Epidermal melanocyte (primary cell): ENCODE measurements around the gene PRDM2.

Experiments
- DNase-seq: peaks from one replicate; pipeline ENCODE4 v3.0.0; 2011; ENCODE audit warnings: low spot score; ENCODE audit not compliant: insufficient read length

PRDM2 gene

DNA sequence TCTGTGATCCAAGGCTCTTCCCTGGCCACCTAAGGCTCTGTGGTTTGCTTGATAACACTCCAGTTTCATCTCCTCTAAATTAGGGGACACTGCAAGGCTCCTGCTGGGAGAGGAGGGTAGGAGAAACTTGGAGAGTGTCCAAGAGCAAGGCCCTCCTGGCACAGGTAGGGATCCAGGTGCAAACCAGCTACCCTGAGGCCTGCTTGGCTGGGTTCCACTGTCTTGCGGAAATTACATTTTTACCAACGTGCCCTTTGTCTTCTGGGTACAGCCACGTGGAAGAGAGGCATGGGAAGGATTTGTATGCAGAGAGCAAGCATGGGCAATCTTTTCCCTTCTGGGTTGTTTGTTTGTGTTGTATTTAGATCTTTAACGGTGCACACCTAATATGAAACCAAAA, 132.5 kb downstream of the PRDM2 start:
- DNase-seq = no peak

DNA sequence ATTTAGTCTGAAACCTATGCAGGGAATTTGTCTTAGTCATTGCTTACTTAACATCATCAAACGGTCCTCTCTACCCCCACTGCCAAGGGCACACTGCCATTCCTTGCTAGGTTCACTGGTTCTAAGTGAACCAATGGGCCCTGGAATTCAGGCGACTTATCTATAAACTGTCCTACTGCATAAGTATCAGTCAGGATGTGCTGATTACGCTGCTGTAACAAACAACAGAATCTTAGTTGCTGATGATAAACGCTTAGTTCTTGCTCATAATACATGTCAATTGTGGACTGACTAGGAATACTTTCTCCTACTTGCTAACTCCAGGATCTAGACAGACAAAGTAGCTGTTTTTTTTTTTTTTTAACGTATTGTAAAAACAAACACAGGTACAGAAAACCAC, 136.1 kb downstream of the PRDM2 start:
- DNase-seq = no peak

DNA sequence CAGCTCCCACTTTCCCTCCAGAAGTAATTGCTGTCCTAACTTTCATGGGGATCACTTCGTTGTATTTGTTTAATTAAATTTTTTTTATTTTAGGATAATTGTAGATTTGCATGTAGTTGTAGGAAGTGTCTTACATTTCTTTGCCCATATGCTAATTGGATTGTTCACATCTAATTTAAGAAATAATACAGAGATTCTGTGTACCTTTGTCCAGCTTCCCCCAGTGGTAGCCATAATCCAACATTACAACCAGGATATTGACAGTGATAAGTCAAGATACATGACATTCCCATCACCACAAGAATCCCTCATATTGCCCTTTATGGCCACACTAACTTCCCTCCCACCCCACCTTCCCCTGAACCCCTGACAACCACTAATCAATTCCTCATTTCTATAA, 136.6 kb downstream of the PRDM2 start:
- no peak for DNase-seq

DNA sequence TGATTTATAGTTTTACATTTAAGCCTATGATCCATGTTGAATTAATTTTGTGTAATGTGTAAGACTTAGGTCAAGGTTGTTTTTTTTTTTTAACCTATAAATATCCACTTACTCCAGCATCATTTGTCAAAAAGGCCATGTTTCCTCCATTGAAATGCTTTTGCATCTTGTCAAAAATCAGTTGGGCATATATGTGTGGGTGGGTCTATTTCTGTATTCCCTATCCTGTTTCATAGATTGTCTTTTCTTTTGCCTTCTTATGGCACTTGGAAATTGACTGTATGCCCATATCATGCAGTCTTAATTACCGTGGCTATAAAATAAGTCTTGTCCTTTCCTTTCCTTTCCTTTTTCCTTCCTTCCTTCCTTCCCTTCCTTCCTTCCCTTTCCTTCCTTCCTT, 138.2 kb downstream of the PRDM2 start:
- no peak for DNase-seq

DNA sequence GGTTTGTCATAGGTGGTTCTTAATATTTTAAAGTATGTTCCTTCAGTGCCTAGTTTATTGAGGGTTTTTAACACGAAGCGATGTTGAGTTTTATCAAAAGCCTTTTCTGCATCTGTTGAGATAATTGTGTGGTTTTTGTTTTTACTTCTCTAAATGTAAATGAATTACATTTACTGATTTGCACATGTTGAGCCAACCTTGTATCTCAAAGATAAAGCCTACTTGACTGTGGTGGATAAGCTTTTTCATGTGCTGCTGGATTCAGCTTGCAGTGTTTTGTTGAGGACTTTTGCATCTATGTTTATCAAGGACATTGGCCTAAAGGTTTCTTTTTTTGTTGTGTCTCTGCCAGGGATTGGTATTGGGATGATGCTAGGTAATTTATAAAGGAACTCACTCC, 142.5 kb downstream of the PRDM2 start:
- DNase-seq = no peak

DNA sequence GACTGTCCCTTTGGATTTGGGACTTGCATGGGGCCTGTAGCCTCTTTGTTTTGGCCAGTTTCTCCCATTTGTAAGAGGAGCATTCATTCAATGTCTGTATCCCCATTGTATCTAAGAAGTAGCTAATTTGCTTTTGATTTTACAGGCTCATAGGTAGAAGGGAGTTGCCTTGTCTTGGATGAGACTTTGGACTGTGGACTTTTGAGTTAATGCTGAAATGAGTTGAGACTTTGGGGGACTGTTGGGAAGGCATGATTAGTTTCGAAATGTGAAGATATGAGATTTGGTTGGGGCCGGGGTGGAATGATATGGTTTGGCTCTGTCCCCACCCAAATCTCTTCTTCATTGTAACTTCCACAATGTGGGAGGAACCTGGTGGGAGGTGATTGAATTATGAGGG, 151.7 kb downstream of the PRDM2 start:
- DNase-seq = no peak

DNA sequence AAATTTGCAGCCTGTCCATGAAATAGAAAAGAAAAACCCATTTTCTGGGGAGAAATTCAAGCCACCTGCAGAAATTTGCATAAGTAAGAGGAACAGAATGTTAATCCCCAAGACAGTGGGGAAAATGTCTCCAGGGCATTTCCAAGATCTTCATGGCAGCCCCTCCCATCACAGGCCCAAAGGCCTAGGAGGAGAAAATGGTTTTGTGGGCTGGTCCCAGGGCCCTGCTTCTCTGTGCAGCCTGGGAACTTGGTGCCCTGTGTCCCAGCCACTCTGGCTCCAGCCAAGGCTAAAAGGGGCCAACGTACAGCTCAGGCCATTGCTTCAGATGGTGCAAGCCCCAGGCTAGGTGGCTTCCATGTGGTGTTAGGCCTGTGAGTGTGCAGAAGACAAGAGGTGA, 155.6 kb downstream of the PRDM2 start:
- no peak for DNase-seq

DNA sequence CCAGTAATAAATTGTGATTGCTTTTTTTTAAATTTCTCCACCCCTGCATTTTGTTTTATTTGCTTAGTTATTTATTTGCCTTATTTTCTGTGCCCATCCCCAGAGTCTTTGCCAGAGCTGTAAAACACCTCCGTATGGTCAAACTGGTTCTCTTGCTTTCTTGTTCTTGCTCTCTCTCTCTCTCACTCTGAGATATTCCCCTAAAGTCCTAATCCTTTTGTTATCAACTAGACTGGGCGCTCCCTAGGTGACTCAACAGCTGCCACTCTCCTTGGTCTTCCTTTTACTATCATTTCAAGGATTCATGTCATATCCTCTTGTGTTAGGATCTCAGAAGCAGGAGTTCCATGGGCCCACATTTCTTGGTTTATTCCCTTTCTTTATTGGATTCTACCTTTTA, 160.0 kb downstream of the PRDM2 start:
- no peak for DNase-seq

DNA sequence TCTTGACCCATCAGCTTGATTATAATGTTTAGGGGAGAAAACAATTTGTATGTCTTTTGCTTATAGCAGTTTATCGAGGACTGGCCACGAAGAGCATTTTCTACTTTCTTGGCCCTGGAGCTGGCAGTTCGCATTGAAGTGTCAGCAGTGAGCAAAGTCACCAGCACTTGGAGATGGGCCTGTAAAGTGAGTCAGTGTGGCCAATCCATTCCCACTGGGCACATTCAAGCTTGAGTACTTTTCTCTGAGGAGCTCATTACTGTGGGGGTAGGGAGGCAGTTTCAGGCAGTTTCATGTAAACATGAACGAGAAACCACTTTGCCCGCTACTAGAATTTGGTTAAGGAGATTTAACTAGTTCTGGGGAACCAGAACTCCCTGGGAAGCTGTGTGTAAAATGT, 164.8 kb downstream of the PRDM2 start:
- DNase-seq = no peak

DNA sequence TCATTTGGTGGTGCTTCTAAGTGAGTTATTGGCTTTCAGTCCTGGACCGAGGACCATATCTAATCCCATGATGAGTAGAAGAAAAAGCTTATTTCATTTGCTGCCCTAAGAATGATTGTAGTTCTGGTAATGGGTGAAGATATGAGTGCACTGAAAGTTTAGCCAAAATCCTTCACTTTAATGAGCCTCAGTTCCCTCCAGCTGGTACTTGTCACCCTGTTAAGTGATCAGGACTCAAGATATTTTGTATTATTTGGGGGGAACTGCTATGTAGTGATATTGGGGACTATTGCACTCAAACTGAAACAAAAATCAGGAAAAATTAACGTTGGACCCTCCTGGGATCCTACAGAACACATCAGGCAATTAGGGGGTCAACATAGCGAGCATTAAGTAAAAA, 165.9 kb downstream of the PRDM2 start:
- DNase-seq = no peak

DNA sequence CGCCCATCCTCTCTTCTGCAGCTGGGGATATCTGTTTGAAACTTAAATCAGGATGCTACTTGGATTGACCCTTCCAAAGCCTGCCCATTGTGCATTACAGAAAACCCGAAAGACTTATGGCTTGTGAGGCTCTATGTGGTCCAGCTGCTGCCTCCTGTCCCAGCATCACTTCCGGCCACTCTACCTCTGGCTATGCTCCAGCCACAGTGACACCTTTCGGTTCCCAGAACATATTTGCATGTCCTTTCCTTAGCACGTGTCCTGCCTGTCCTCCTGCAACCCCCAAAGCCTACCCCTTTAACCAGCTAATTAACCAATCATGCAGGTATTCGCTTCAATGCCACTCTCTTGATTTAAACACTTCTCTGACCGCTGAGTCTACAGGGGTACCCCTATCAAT, 167.6 kb downstream of the PRDM2 start:
- no peak for DNase-seq

DNA sequence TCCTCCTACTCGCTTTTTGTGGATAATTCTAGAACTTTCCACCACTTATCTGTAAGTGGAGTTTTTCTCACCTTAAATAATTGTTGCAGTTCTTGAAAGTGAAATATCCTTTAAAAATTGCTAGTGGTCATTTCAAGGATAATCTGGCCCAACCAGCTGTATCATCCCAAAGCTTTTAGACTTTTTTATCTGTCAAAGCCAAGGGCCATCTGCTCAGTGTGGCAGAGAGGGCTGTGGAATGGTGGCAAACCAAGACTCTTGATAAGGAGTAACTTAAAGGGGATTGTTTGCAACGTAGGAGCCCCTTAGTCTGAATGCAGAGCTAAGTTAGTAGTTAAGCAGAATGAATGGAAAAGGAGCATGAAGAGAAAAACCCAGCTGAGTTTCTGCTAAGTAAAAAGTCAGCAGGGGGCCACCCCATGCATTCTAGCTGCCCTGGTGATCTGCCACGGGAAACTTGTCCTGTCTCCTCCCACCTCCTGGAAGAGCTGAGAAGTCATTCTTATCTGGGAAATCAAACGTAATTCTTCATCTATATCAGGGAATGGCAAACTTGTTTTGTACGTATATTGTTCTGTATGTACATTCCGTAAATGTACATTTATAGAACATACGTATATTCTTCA, 169.3 kb downstream of the PRDM2 start:
- no peak for DNase-seq

DNA sequence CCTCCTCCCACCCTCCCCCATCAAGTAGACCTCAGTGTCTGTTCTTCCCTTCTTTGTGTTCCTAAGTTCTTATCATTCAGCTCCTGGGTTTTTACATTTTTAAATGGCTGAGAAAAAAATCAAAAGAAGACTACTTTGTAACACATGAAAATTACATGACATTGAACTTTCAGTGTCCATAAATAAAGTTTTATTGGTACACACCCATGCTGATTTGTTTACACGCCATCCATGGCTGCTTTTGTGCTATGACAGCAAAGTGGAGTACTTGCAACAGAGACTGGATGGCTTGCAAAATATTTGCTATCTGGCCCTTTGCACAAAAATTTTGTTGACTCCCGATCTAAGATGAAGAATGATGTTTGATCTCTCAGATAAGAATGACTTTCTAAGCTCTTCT, 171.4 kb downstream of the PRDM2 start:
- no peak for DNase-seq

DNA sequence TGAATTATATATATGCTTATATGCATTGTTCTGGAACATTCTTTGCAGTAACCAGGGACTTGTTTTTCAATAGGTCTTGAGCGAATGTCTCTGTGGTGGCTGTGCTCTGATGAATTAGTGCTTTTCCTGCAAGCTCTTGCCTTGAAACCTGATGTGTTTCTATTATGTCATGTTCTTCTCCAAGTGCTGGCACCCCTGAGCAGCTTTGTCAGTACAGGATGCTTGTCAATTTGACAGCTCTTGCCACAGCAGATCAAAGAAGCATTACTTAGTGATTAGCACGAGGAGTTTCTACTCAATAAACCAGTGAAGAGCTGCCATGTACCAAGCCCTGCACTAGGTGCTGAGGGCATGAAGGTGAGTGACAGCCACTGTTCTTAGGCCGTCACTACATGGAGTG, 171.9 kb downstream of the PRDM2 start:
- no peak for DNase-seq

DNA sequence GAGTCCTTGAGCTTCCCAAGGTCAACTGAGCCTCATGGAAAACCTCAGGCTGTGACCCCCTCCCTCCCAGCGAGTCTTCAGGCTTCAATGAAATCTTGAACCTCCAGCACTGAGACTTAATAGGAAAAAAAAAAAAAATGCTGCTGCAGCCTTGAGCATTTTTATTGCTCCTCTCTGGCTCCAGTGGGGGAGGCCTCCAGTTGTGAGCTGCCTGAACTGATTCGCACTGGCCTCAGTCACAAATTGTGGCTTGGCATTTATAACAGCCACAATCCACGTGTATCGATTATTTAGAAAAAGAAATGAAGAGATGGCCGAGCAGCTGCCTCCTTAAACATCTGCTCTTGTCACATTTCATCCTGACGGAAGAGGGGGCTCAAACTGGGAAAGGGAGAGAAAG, 173.0 kb downstream of the PRDM2 start:
- no peak for DNase-seq
